Stimulated activated CD8-positive, alpha-beta memory T cell treated with anti-CD3 and anti-CD28 coated beads, Interleukin-2, amount 100 ng/mL, for 48 hours (primary cell): Measurements from ENCODE around the gene MALAT1.

ENCODE experiments used
- DNase-seq, 2 donors: peaks; one replicate each; pipeline ENCODE4 v3.0.0-alpha.2; 2020; ENCODE audit warnings: low read depth in 2 of 2

The MALAT1 gene

DNA sequence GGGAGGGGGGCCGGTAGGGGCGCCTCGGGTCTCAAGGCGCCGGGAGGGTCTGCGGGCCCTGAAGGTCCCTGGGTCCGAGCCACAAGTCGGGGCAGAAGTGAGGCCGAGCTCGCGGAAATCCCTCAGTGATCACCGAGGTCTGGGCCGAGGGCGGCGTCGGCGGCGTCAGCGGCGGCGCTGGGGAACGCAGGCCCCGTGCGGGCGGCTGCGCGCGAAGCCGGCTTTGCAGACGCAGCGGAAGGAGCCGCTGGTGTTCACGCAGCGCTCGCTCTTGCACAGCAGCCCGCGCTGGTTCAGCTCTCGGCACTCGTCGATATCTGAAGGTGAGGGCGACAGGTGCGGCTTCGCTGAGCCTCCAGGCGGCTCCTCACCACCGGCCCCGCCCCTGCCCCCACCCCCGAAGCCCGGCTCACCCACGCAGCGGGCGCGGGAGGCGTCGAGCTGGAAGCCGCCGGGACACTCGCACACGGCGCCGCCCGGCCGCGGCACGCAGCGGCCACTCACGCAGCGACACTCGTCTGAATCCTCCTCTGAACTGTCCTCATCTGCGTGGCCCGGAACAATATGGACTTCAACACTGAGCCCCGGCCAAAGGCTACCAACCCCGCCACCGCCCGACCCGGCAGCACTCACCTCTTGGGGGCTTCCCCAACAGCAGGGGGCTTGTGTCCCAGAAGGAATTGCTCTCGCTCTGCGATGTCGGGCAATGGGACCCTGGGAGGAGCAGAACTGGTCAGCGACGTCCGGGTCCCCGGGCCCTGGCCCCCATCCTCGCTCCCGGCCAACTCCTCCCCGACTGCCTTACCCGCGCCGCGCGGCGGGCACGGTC, 40.3 kb downstream of the MALAT1 start:
- DNase-seq: no peak

DNA sequence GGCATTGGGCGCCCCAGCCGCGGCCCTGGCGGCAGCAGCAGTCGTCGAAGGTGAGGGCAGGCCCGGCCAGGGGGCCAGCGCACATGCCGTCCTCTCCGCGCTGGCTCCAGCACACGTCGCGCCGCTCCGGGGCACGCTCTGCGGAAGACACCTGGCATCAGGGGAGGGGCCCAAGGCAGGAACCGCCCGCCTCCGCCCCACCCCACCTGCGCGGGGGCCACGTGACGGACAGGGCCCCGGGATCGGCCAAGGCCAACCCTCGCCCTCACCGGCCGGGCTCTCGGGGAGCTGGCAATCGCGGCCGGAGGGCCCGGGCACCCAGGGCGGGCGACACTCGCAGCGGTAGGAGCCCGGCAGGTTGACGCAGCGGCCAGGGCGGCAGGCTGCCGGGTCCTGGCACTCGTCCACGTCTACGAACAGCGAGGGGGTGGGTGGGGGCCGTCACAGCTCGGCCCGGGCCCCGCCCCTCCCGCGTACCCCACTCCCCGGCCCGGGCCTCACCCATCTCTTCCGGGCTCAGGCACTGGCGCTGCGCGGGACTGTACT, 41.0 kb downstream of the MALAT1 start:
- no peak for DNase-seq

DNA sequence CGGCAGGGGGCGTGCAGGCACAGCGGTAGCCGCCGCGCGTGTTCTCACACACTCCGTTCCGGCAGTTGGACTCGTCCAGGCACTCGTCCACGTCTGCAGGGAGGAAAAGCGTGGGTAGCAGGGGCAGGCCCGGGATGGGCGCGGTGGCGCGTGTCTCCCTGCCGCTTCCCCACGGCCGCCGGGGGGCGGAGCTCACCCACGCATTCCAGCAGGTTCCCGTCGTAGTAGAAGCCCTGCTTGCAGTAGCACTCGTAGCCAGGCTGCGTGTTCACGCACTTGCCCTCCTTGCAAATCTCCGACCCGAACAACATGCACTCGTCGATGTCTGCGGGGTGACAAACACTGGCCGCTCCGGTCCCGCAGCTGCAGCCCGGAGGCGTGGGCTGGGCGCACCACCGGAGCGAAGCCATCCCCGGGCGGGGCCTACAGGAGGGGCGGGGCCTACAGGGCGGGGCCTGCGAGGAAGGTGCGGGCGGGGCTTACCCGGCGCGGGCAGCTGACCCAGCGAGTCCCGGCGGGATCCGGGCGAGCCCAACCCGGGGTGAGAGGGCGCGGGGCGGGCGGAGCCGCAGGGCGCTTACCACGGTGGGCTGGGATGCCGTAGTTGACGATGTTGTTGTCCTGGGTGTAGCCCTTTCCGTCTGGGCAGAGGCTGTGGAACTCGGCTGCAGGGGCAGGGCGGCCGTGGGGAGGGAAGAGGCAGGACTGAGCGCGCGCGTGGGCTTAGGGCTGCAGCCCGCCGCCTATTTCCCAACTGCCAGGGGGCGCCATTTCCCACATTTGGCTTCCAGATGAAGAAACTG, 41.6 kb downstream of the MALAT1 start:
- peak; percentile 79 to 85 for DNase-seq

DNA sequence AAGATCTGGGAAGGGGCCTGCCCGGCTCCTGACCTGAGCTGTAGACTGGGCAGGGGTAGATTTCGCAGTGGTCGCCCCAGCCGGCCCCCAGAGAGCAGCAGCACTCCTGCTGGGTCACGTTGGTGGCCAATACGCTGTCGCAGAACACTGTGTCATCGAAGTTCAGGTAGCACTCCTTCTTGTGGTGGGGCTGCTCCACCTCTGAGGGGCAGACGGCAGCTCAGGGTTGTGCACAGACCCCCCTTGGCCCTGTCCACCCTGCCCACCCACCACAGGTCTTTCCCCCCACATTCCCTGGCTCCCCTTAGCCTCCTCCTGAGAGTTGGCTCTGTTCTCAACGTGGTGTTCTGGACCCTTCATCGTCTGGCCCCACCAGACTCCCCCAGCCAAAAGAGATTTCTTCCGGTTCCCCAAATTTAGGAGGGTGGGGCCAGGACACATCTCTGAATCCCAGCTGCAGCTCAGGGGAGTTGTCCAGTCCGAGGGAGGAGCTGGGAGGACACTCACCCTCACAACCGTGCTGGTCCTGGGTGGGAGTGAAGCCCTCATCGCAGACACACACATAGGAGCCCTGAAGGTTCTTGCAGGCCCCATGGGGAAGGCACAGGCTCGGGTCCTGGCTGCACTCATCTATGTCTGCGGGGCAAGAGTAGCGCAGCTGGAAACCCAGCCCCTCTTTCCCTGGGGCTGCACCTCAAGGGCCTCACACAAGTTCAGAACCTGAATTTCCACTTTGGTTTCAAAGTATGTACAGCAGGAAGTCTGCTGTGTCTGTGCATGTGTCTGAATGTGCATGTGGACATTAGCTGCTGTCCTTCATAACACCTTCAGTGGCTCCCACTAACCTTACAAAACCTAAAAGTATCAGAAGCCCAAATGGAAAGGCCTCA, 42.5 kb downstream of the MALAT1 start:
- DNase-seq: no peak

DNA sequence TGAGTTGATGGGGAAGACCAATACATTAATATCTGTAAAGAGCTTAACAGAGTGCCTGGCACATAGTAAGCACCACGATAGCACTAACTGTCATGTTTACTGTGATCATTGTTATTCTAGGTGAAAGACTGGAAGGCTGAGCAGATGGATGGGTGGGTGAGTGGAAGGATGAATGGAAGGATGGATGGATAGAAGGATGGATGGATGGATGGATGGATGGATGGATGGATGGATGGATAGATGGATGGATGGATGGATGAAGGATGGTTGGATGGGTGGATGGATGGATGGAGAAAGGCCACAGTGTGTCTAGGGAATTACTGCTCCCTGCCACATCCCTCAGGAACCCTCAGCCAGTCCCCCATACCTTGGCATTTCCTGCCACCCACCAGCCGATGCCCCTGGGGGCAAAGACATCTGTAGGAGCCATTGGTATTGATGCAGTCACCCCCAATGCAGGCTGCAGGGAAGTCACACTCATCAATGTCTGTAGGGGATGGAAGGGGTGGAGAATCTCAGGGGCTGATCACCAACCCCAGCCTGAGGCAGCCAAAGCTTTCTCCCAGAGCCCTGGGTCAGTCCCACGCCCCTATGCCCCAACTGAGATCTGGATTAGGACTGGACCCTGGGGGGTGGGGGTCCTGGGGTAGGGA, 44.0 kb downstream of the MALAT1 start:
- no peak for DNase-seq

DNA sequence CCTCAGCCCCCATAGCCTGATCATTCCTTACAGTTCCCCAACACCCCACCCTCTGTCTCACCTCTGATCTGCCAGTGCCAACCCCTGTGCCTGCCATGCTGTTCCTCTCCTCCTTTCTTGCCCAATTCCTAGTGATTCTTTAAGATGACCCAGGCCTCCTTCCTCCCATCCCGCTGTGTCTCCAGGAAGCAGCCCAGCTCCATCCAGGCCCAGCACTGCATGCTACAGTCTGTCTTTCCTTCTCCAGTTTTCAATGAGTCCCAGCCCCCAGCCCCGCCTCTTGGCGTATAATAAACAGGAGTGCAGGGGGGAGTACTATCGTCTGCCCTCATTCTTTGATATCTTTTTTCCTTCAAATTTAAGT, 47.0 kb downstream of the MALAT1 start:
- DNase-seq: no peak

DNA sequence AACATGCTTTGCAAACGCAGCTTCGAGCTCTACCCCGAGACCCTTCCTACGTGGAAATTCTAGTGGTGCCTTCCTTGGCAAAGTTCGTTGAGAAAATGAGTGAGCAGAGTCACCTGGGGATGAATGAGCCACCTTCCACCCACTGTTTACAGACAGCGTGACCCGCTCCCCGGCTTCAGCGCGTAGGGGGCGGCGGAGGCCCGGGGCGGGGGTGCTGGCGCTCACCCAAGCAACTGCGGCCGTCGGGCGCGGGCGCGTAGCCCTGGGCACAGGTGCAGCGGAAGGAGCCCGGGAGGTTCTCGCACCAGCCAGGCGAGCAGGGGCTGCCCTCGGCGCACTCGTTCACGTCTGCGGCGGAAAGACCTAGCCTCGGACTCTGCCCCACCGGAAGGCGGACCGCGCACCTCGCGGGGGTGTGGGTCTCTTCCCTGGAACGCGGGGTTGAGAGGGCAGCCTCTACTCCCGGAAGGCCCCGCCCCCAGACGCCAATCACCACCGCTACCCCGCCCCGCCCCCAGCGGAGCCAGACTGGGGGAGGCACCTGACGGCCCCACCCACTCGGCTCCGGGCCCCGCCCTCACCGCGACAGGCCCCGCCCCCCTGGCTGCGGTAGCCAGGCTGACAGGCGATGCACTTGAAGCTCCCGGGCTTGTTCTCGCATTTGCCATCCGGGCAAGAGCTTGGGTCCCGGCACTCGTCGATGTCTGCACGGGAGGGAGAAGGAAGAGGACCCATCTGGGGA, 47.5 kb downstream of the MALAT1 start:
- DNase-seq: peak; percentile 99

DNA sequence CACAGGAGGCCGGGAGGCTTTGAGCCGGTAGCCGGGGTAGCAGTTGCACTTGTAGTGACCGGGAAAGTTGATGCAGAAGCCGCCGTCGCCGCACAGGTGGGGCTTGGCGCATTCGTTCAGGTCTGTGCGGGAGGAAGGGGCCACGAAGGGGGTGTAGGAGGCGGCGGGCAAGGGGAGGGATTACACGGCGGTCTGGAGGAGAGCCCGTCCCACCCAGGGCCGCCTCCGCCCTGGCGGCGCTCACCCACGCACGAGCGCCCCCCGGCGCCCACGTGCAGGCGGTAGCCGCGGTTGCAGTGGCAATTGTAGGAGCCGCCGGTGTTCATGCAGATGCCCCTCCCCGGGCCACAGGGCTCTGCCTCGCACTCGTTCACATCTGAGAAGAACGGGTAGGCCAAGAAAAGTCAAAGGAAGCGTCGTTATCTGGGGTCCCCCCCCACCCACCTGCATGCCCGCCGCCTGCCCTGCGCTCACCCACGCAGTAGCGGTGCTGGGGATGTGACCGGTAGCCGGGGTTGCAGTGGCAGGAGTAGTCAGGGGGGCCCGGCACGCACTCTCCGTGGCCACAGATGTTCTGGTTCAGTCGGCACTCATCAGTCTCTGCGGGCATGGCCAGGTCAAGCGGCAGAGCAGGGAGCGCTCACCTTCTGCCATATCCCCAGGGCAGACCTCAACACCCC, 48.7 kb downstream of the MALAT1 start:
- DNase-seq: no peak

DNA sequence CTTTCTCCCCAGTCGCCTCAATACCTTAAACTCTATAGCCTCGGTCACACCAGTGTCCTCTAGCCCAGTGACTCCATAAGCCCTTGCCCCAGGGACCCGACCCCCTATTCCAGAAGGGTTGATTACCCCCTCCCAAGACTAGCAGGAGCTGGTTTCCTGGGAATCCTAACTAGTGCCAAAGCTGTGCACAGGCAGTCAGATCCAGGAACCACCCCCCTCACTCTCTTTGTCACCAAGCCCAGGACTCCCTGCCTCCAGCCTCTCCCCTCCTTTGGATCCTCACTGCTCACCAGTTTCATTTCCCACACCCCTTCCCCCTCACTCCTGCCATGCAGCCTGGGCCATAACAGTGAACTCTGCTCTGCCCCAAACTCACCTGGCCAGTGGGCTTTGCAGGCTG, 49.5 kb downstream of the MALAT1 start:
- DNase-seq: no peak

DNA sequence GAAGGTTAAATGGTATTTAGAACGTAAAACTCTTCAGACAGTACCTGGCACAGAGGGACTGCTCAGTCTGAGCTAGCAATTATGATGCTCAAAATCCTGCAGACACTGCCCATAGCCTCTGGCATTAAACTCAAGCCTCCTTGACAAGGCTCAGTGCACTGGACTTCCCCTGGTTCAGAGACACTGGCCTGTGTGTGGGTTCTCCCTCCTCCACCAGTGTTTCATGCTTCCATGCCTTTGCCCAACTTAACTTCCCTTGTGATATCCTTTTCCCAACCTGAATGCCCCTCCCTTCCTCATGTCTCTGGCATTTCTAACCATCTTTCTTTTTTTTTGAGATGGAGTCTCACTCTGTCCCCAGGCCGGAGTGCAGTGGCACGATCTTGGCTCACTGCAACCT, 50.3 kb downstream of the MALAT1 start:
- no peak for DNase-seq

DNA sequence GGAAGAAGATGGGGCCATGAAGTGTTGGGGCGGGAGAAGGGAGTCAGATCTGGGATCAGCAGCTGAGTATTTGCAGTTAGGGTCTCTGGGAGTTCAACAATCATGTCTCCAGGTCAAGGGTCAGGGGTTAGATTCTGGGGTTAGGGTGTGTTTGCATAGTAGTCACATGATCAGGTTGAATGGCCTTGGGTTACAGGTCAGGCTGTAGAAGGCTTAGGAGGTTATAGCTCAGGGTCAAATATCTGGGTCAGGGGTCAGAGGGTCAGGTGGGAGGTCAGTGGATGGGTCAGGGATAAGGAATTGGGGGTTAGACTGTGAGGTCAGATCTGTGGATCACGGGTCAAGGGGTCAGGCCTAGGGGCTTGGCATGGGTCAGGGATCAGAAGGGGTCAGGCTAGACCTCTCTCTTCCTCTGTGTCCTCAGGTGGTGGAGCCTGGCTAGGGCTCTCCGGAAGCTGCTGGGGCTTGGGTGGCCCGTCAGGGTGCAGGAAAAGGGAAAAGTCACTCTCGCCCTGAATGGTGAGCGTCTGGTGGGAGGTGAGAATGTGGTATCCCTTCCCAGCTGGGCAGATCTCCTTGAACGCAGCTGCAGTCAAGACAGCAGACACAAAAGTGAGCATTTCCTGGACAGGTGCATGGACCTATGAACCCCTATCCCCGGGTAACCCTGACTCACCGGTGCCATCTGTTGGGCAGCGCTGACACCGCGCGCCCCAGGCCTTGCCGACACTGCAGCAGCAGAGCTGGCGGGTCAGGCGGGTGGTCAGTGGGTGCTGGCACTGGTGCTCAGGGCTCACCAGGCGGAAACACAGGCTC, 52.9 kb downstream of the MALAT1 start:
- DNase-seq: peak in 1 of 2 donors; percentile 54

DNA sequence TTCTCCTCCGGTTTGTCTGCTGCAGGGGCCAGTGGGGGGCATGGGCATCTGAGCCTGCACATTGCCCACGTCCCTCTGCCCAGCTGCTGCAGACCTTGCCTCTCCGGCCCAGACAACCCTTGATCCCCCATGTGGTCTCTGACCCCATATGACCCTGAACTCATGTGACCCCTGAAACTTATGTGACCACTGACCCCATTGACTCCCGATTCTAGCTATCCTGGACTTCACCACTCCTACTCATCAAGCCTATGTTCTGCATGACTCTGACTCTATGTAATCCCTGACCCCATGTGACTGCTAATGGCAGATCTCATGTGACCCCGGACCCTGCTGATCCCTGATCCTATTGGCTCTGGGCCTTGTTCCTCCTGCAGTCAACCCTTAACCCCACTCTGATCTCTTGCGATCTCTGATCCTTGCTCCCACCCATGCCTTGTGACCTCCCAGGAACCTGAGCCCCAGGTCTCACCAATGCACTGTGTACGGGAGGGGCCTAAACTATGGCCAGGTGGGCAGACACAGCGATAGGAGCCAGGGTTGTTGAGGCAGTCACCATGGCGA, 53.6 kb downstream of the MALAT1 start:
- DNase-seq: no peak

DNA sequence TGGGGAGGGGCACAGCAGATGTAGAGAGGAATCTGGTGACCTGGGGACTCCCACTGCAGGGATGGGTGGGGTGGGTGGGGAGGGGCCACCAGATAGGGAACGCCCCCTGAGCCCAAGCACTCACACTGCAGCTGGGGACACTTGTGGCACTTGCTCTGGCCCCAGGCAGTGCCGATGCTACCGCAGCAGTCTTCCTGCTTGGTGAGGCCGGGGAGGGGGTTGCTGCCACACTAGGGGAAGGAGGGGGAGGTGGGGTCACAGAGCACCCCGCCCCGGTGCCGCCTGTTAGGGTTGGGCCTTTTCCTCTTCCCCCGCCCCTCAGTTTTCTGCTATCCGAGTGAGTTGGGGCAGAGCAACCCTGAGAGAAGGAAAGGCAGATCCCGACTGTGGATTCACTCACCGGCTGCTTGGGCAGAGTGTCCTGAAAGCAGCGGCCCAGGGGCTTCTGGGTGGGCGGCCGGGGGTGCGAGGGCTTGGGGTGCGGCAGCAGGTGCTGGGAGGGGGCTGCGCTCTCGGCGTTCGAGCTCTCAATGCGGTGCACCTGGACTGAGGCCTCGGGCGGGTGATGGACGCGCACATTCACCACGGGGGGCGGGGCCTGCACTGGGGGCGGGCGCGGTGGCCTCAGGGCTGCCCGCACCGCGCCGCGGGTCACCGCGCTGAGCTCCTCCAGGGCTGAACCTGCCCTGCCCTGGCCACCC, 54.6 kb downstream of the MALAT1 start:
- peak in 1 of 2 donors; percentile 52 for DNase-seq

DNA sequence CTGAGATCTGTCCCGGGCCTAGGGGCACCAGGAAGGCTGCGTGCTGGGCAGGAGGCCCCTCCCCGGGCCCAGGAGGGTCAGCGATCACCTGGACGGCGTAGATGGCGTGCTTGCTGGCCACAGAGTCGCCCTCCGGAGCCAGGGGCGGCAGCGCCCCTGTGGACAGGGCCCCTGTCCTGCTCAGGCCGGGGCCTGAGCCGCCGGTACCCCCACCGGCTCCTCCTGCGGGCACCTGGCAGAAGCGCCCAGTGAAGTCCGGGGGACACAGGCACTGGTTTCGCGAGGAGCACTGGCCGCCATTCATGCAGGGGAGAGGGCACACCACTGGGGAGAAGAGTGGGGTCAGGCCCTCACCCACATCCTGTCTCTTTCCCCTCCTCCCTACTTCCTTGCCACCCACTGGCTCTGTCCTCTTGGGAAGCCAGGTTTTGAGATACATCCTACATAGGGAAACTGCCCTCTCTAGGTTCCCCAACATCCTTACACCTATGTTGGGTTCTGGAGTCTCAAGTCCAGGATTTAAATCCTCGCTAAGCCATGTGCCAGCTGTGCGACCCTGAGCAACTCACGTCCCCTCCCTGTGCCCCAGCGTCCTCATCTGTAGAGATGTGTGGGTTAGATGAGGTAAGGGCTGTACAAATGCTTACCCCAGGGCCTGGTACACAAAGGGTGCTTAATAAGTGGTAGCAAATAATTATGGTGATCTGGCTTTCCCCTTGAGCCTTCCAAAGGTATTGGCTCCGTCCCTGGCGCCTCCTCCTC, 55.4 kb downstream of the MALAT1 start:
- no peak for DNase-seq

DNA sequence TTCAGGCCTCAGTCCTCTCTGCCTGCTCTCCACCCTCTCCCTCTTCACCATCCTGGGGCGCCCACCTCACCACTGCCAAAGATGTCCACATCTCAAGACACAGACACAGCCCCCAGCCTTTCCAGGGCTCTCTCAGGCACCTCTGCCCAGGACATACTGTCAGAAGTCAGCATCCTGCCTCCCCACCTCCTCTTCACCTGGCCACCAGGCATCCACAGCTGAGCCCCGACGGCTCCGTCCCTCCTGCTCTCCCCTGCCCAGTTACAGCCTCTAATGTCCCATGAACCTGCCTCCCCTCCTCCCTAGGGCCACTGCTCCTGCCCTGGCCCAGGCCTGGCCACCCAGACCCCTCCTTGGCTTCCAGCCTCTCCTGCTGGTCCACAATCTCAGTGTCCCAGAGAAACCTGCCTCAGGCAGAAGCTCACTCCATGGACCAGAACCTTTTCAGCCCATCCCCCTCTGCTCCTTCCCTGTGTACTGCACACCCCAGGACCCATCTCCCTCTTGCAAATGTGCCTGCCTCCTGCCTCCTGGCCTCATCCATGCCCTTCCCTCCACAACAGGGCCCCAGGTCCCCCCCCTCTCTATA, 56.1 kb downstream of the MALAT1 start:
- DNase-seq: no peak

DNA sequence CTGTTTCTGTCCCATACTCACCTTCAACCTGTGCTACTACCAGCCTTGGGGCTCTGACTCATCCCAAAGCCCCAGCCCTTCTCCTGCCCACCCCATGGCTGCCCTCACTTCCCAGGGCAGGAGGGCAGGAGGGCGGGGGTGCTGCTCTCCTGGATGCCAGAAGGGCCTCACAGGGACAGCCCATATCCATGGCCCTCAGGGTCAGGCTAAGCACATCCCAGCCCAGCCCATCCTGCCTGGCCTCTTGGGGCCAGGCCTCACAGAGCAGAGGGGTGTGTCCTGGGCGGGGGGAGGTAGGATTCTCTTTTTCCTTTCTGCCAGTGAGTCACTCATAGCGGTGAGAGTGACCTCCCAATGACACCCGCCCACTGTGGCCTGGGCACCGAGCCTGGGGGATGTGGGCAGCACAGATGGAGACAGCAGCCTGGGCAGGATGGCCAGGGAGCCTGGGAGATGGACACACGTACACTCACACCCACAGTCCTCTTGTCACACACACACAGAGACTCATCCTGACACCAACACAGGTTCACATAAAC, 56.9 kb downstream of the MALAT1 start:
- no peak for DNase-seq
